SU-DHL-6 (cell line): ENCODE measurements around the gene CTBS.

Source experiments
- H2AFZ ChIP-seq: fragments of 200-600 bp; sonication (generic); 2 replicates; pipeline ENCODE4 v1.6.1; 2014; ENCODE audit warnings: low read depth, mild to moderate bottlenecking, moderate library complexity, mixed read lengths, antibody characterized with exemption, low read length; ENCODE audit not compliant: severe bottlenecking
- H3F3A ChIP-seq: fragments of 200-600 bp; shearing (Covaris generic); 2 replicates; pipeline ENCODE4 v1.6.0; 2016; ENCODE audit warnings: antibody characterized with exemption, mild to moderate bottlenecking; ENCODE audit not compliant: insufficient read depth
- H3K27ac ChIP-seq: fragments of 200-600 bp; sonication (generic); 2 replicates; pipeline ENCODE4 v1.5.1; 2016; ENCODE audit warnings: low read depth, mild to moderate bottlenecking, low read length, moderate library complexity, mixed read lengths
- H3K27me3 ChIP-seq: fragments of 200-600 bp; sonication (generic), shearing (Covaris generic); 2 replicates; pipeline ENCODE4 v1.6.0; 2014; ENCODE audit warnings: mild to moderate bottlenecking, low read length
- H3K36me3 ChIP-seq: fragments of 200-600 bp; sonication (generic); 2 replicates; pipeline ENCODE4 v1.6.1; 2014; ENCODE audit warnings: mild to moderate bottlenecking, low read length, mixed read lengths
- H3K4me2 ChIP-seq: fragments of 300-600, 200-600 bp; shearing (Covaris generic), sonication (generic); 2 replicates; pipeline ENCODE4 v1.6.0; 2014; ENCODE audit warnings: low read length, low read depth, mild to moderate bottlenecking; ENCODE audit not compliant: poor library complexity, severe bottlenecking
- H3K4me3 ChIP-seq: fragments of 200-600 bp; sonication (generic); 2 replicates; pipeline ENCODE4 v1.5.1; 2014; ENCODE audit warnings: antibody characterized with exemption, low read length, mild to moderate bottlenecking, mixed read lengths; ENCODE audit not compliant: insufficient read depth, poor library complexity, severe bottlenecking
- H3K79me2 ChIP-seq: fragments of 200-600 bp; sonication (generic); 2 replicates; pipeline ENCODE4 v1.6.1; 2014; ENCODE audit warnings: mild to moderate bottlenecking, low read length, moderate library complexity; ENCODE audit not compliant: insufficient read depth
- H3K9ac ChIP-seq: fragments of 200-600 bp; sonication (generic); 2 replicates; pipeline ENCODE4 v1.7.0; 2014; ENCODE audit warnings: mild to moderate bottlenecking, low read length
- H3K9me2 ChIP-seq: fragments of 200-600 bp; sonication (generic); replicated peaks from 2 replicates; pipeline ENCODE4 v1.6.1; 2014; ENCODE audit warnings: low read length; ENCODE audit not compliant: insufficient read depth
- H3K9me3 ChIP-seq: fragments of 200-600 bp; sonication (generic); 2 replicates; pipeline ENCODE4 v1.6.1; 2014; ENCODE audit warnings: low read length, mixed read lengths; ENCODE audit not compliant: insufficient read depth
- H4K20me1 ChIP-seq: fragments of 200-600 bp; sonication (generic); 2 replicates; pipeline ENCODE4 v1.6.1; 2014; ENCODE audit warnings: low read depth, mild to moderate bottlenecking, antibody characterized with exemption, low read length, moderate library complexity, mixed read lengths
- CTCF ChIP-seq: fragments of 200-600 bp; sonication (generic); IDR thresholded peaks from one replicate; pipeline ENCODE4 v1.5.1; 2017; ENCODE audit warnings: antibody characterized with exemption, mild to moderate bottlenecking, low read length, moderate library complexity; ENCODE audit not compliant: insufficient read depth, poor library complexity, severe bottlenecking
- EZH2phosphoT487 ChIP-seq: fragments of 200-600 bp; sonication (generic), shearing (Covaris generic); conservative IDR thresholded peaks from 2 replicates; pipeline ENCODE4 v1.6.1; 2018; ENCODE audit warnings: mild to moderate bottlenecking, antibody characterized with exemption, low read length, moderate library complexity, mixed read lengths

Gene CTBS

GRCh38 chr1:84570436-84571149 is 3.6 kb downstream of the CTBS start:
- TF ChIP-seq CTCF = no peak
- no peak for TF ChIP-seq EZH2phosphoT487
- H3K27ac ChIP-seq = no peak overlapping the region

GRCh38 chr1:84569216-84569615 is 5.0 kb downstream of the CTBS start:
- no peak for TF ChIP-seq EZH2phosphoT487
- TF ChIP-seq CTCF = no peak
- no peaks in the 10 kb centered on the region for H3K9me2 ChIP-seq
- H4K20me1 ChIP-seq = no peaks in the 10 kb centered on the region
- no peaks in the 10 kb centered on the region for H3K27me3 ChIP-seq
- no peaks in the 10 kb centered on the region for H3K9me3 ChIP-seq
- H3F3A ChIP-seq = 0 out of 2 replicates have a peak, but pooled peaks cover 5% of the 10 kb centered on the region
- no peak overlapping the region for H2AFZ ChIP-seq
- no peak overlapping the region for H3K27ac ChIP-seq
- no peaks in the 10 kb centered on the region for H3K36me3 ChIP-seq
- H3K9ac ChIP-seq = no peak overlapping the region
- H3K4me2 ChIP-seq = no peak overlapping the region
- no peak overlapping the region for H3K4me3 ChIP-seq
- no peaks in the 10 kb centered on the region for H3K79me2 ChIP-seq

More at GRCh38 chr1:84570436-84571149, 3.6 kb downstream of the CTBS start:
- H3K9me3 ChIP-seq = no peaks in the 10 kb centered on the region
- H4K20me1 ChIP-seq = no peaks in the 10 kb centered on the region
- H3K36me3 ChIP-seq = no peaks in the 10 kb centered on the region
- no peak overlapping the region for H3K4me3 ChIP-seq
- no peaks in the 10 kb centered on the region for H3K9me2 ChIP-seq
- no peak overlapping the region for H2AFZ ChIP-seq
- no peak overlapping the region for H3K9ac ChIP-seq
- H3K4me2 ChIP-seq = no peak overlapping the region
- 0 out of 2 replicates have a peak, but pooled peaks cover 5% of the 10 kb centered on the region for H3F3A ChIP-seq
- no peaks in the 10 kb centered on the region for H3K79me2 ChIP-seq
- no peaks in the 10 kb centered on the region for H3K27me3 ChIP-seq

- Histone ChIP-seq H3K27ac (no peak overlapping the region), H3K4me2 (no peak overlapping the region), H3K9me2 (no peaks in the 10 kb centered on the region), H3K9ac (no peak overlapping the region), H3K79me2 (no peaks in the 10 kb centered on the region), H2AFZ (no peak overlapping the region), H4K20me1 (no peaks in the 10 kb centered on the region), H3K27me3 (no peaks in the 10 kb centered on the region), H3K4me3 (no peak overlapping the region), H3K9me3 (no peaks in the 10 kb centered on the region), H3K36me3 (no peaks in the 10 kb centered on the region), H3F3A (no peaks in the 10 kb centered on the region; the same call in 1 of the 2 replicates)
- no peak for TF ChIP-seq EZH2phosphoT487
- TF ChIP-seq CTCF = no peak
Observed at GRCh38 chr1:84550826-84551225, 23.4 kb downstream of the CTBS start.
